ENCODE measurements around the gene ADCY2.

The ADCY2 gene

DNA sequence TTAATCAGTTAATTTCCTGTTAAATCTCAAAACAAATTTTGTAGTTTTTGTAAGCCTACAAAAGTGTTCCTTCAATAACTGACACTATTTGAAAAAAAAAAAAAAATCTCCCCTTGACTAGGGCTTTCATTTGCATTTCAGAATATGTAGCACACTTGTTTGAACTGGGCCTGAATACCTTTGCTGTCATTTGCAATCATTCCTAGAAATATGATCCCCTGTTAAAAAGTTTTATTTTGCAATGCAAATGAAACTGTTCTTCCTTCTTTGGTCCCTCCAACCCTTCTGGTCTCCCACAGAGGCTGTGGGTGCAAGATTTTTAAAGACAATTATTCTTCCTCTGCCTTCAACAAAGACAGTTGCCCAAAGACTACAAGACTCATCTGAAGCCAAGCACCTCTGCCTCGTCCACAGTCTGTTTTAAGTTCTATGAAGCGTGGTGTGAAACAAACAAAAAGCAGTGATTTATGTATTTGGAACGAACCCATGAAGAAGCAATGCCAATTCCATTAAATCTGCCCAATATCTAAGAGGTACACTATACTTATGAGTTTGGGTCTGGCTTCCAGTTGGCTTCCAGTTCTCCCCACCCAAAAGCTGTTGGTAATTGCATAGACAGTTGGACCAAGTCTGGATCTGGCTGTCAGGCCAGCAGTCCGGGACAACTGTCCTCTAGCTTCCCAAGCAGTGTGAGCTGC lies 388.9 kb downstream of the ADCY2 start:
- no peak for DNase-seq (ENCODE audit: low spot score)

DNA sequence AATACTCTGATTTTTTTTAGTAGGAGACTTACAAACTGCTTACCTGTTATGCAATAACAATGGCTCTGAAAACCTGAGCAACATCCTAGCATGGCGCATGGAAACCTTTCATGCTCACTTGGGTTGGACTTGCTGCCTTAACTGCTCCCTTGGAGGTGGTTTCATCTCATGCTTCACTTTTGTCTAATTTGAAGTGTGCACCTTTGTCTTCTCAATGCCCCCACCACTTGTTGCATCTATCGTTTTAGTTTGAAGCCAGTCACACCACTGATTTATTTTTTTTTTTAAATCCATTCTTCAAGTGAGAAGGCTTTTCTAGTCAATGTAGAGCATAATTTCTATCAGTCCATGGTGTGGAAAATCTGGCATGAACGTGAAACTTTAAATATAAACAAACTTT lies 391.8 kb downstream of the ADCY2 start:
- no peak for DNase-seq (ENCODE audit: low spot score)

- DNase-seq (ENCODE audit: low spot score) = no peak
Observed at GRCh38 chr5:7789567-7789966, 393.6 kb downstream of the ADCY2 start.

DNA sequence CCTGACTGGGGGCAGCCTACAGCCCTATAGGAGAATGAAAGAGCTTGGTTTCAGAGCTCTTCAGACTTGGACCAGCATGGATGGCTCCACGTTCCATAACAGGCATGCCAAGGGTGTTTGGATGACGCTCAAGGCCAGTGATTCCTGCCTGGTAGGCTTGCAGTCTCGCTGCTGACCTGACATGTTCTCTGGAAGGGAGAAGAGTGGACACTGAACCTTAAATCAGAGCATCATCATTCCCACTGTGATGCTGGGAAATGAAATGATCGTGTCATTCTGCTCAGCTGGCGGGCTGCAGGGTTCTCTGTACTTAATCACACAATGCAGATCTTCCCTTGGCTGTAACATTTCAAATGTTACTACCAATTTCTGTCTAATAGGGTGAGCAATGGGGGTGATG lies 398.0 kb downstream of the ADCY2 start:
- no peak for DNase-seq (ENCODE audit: low spot score)

DNA sequence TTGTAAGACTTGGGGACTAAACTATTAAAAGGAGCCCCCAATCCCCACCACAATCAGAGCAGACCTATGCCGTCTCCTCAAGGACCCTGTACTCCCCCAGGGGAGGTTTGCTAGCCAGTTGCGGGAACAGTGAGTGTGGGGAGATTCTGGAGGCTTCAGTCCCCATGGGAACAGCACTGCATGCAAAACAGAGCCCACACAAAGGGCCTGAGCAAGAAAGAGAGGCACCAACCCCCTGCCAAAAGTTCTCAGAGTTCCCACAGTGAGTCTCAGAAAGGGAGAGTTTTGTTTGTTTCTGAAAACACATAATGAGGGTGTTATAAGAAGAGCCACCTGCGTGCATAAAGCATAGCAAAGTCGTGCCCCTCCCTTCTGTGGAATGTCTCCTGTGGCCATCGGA lies 398.4 kb downstream of the ADCY2 start:
- no peak for DNase-seq (ENCODE audit: low spot score)

GRCh38 chr5:7794823-7795222 lies 398.9 kb downstream of the ADCY2 start:
- DNase-seq (ENCODE audit: low spot score) = no peak

DNA sequence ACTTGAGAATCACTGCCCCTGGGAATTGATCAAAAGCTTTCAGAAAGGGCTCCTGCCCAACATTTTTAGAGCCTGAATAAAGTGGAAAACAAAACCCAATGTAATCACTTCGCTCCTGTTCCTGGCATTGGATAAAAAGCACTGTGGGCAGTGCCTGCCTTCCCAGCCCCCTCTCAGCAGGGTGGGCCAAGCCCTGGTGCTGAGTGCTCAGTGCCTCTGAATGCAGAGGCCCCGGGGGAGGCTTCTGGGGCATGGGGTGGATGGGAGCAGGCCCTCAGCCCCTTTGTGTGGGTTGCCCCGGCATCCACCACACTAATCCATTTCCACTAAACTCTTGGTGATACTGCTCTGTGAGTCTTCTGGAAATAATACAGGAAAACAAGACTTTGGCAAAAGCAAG lies 399.4 kb downstream of the ADCY2 start:
- DNase-seq (ENCODE audit: low spot score) = no peak

- no peak for DNase-seq (ENCODE audit: low spot score)
Observed at GRCh38 chr5:7801891-7802614, 406.1 kb downstream of the ADCY2 start.

DNA sequence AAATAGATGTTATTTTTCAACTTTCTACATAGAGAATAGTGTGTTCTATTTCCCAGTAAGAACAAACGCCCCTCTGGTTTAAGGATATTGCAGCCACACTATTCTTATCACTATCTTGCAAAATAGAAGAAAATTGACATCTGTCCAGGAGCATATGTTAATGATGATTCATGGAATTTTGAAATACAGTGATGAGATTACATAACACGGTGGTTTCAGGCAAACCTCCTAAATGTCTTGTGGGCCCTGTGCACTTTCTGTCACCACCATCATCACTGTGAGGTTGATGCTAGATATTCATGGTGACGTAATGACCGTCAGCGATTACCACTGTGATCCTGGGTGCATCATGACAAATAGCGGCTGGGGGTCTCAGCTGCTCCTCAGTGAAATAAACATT lies 406.9 kb downstream of the ADCY2 start:
- DNase-seq (ENCODE audit: low spot score) = no peak

- DNase-seq (ENCODE audit: low spot score) = no peak
Observed at GRCh38 chr5:7803937-7804336, 408.0 kb downstream of the ADCY2 start.

DNA sequence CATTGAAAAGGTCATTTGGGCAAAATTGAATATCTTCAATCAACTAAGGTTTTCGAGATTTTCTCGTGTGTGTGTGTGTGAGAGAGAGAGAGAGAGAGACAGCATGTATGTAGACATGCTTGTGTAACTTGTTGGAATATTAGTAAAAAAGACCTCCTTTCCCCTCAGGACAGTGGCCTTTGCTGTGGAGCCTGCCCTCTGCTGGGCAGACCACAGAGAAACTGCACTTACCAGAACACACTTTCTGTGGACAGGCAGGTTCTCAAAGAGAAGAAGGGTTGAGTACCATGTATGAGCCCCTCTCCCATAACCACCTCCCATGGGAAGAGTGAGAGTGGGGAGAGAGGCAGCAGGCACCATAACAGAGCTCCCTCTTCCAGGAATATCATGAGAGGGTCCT lies 409.4 kb downstream of the ADCY2 start:
- DNase-seq (ENCODE audit: low spot score) = no peak

GRCh38 chr5:7808998-7809397 lies 413.1 kb downstream of the ADCY2 start:
- no peak for DNase-seq (ENCODE audit: low spot score)

DNA sequence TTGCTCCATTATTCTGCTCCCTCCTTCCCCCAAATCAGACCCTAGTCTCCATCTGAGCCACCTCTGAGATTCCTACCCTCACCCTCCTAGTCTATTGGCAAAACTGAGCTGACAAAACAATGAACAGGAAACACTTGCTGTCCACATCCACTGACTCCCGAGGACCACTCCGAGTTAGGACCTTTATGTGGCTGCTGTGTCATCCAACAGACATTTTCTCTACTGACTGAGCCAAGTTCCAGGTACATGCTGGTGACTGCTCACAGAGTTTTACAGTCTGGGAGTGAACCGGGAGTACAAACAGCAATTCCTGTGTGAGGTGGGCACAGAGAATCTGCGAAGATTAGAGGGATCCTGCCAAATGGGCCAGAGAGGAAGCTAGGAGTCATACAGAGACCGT lies 415.8 kb downstream of the ADCY2 start:
- DNase-seq (ENCODE audit: low spot score) = no peak

GRCh38 chr5:7813007-7813406 lies 417.1 kb downstream of the ADCY2 start:
- DNase-seq (ENCODE audit: low spot score) = no peak

GRCh38 chr5:7813576-7813975 lies 417.6 kb downstream of the ADCY2 start:
- DNase-seq (ENCODE audit: low spot score) = no peak

- DNase-seq (ENCODE audit: low spot score) = no peak
Observed at GRCh38 chr5:7814816-7815215, 418.9 kb downstream of the ADCY2 start.

- DNase-seq (ENCODE audit: low spot score) = peak; percentile 73
Observed at GRCh38 chr5:7815892-7816534, 420.1 kb downstream of the ADCY2 start.

DNA sequence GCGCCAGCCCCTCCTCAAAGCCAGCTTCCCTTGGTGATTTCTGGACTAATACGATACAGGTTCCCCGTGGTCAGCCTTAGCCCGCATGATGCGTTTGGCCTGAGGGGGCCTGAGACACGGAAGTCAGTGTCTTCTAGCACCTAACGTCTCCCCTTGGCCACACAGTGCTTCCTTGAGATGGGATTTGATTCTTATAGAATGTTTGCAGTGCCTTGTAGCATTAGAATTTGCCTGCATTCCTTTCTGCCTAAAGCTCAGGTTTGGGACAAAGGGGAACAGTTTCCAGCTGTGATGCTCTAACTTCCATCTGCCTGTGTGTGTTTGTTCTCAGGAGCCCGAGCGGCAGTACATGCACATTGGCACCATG lies 420.6 kb downstream of the ADCY2 start:
- no peak for DNase-seq (ENCODE audit: low spot score)

DNA sequence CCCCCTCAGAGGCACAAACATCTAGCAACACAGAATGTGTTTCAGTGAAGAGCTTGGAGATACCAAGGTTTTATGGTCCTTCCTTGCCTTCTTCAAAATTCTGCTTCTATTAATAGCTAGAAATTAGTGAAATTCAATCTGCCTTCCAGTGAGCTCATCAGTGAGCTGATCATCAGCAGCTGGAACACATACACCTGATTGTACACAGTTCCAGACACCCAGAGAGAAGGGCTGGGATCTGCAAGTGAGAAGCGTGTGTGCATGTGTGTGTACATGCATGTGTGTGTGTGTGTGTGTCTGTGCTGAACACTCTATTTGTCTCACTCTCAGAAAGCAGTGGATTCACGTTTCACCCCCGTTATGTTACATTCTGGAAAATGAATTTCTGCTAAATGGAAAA lies 426.5 kb downstream of the ADCY2 start:
- DNase-seq (ENCODE audit: low spot score) = no peak

GRCh38 chr5:7823594-7823993 lies 427.7 kb downstream of the ADCY2 start:
- DNase-seq (ENCODE audit: low spot score) = no peak

- DNase-seq (ENCODE audit: low spot score) = no peak
Observed at GRCh38 chr5:7824995-7825394, 429.1 kb downstream of the ADCY2 start.

GRCh38 chr5:7825630-7826029 lies 429.7 kb downstream of the ADCY2 start:
- DNase-seq (ENCODE audit: low spot score) = no peak

- DNase-seq (ENCODE audit: low spot score) = no peak
Observed at GRCh38 chr5:7827610-7828009, 431.7 kb downstream of the ADCY2 start.

- DNase-seq (ENCODE audit: low spot score) = no peak
Observed at GRCh38 chr5:7828269-7828668, 432.3 kb downstream of the ADCY2 start.
